Sigmoid colon (tissue), 7 donors: Measurements from ENCODE around the gene SPON2. TPM values are rescaled to one million over a fixed set of nuclear protein-coding genes. Genes with fewer than 3 reads are reported as not detected.

ENCODE experiments used
- DNase-seq: peaks from one replicate; pipeline ENCODE4 v3.0.0-alpha.2; 2019
- H3K27ac ChIP-seq, 4 donors: fragments of 200-600 bp; sonication (generic); one replicate each; pipeline ENCODE4 v1.5.1; 2016 to 2019; ENCODE audit warnings: mild to moderate bottlenecking in 1 of 4
- H3K27me3 ChIP-seq, 3 donors: fragments of 200-600 bp; sonication (generic); one replicate each; pipeline ENCODE4 v1.5.1; 2019; ENCODE audit warnings: mild to moderate bottlenecking in 1 of 3
- H3K36me3 ChIP-seq, 4 donors: fragments of 200-600 bp; sonication (generic); one replicate each; pipeline ENCODE4 v1.5.1; 2016 to 2019
- H3K4me1 ChIP-seq, 4 donors: fragments of 200-600 bp; sonication (generic); one replicate each; pipeline ENCODE4 v1.5.1; 2017 to 2019
- H3K4me3 ChIP-seq, 4 donors: fragments of 200-600 bp; sonication (generic); one replicate each; pipeline ENCODE4 v1.5.1; 2017 to 2019; ENCODE audit warnings: mild to moderate bottlenecking in 2 of 4, moderate library complexity in 1 of 4
- H3K9me3 ChIP-seq, 4 donors: fragments of 200-600 bp in 3 of 4; sonication (generic) in 3 of 4; one replicate each; pipeline versions ENCODE4 v1.5.1 to v1.6.1; 2013 to 2019
- CTCF ChIP-seq, 4 experiments: fragments of 450-650 bp in 3 of 4; fragments of 200-600 bp in 1 of 4; IDR thresholded peaks; one replicate each; pipeline ENCODE4 v1.5.1; 2016 to 2019; ENCODE audit warnings: antibody characterized with exemption in 4 of 4, mild to moderate bottlenecking in 3 of 4, moderate library complexity in 2 of 4
- EP300 ChIP-seq, 4 donors: sonication (generic); formaldehyde crosslinking; IDR thresholded peaks; one replicate each; pipeline ENCODE4 v1.6.1; 2017; ENCODE audit warnings: antibody characterized with exemption in 4 of 4
- POLR2A ChIP-seq, 2 donors: fragments of 450-650 bp; IDR thresholded peaks; one replicate each; pipeline ENCODE4 v1.6.1; 2016; ENCODE audit warnings: antibody characterized with exemption in 2 of 2, mild to moderate bottlenecking in 2 of 2, moderate library complexity in 2 of 2
- POLR2AphosphoS5 ChIP-seq, 4 donors: sonication (generic); formaldehyde crosslinking; IDR thresholded peaks; one replicate each; pipeline ENCODE4 v1.6.1; 2017; ENCODE audit warnings: antibody characterized with exemption in 4 of 4
- WGBS, 2 donors: extraction: QIAGEN DNeasy Blood & Tissue Kit; methylation state at CpG; one replicate each; pipeline ENCODE4 v1.1.7; 2013; 5-methylcytosine and 5-hydroxymethylcytosine counted together
- intact Hi-C: fragments of 100-400 bp; cut with DNase I; formaldehyde crosslinking; loops from one replicate; pipeline ENCODE4 v1.15.1; 2023
- polyA plus RNA-seq, 3 donors: library from polyadenylated mRNA; stranded (reverse); fragments of 200-250 nt; gene quantifications; one replicate each; pipeline ENCODE4 v1.2.3, GENCODE V29; 2013
- total RNA-seq, 4 donors: library from RNA; depleted of rRNA; stranded (reverse); fragments of >200 nt; gene quantifications; one replicate each; pipeline ENCODE4 v1.1.0, GENCODE V29; 2016
- donor health status: healthy with polysubstance abuse.
- donor health status: Bipolar disorder and iron deficiency.
- donor health status: healthy.

Gene SPON2
- total and polyA plus RNA-seq, 7 donors = 8.6 to 165 (median 33.6) TPM

GRCh38 chr4:1202526-1203011, 30.2 kb upstream of the SPON2 start:
- no peaks in the 10 kb centered on the region for H3K27me3 ChIP-seq
- H3K36me3 ChIP-seq = no peaks in the 10 kb centered on the region
- no peak overlapping the region for H3K4me3 ChIP-seq
- H3K9me3 ChIP-seq = no peaks in the 10 kb centered on the region
- intact Hi-C loops = loop anchor here (5.0 kb wide), 1 partner anchor 35 kb away; no protein-coding TSS in a partner anchor
- H3K4me1 ChIP-seq = peaks cover 0 to 43% (median 42%) of the 10 kb centered on the region in 4 donors
- 90% methylated on average over 19 of the region's 19 CpGs for WGBS, 2 donors
- DNase-seq = peak; percentile 64
- TF ChIP-seq POLR2A (IDR thresholded peaks at IDR 0.05) (no peak), POLR2AphosphoS5 (IDR thresholded peaks at IDR 0.05) (no peak), EP300 (IDR thresholded peaks at IDR 0.05) (no peak), CTCF (IDR thresholded peaks at IDR 0.05) (no peak)
- peak overlapping the region; percentile 69 to 85 (median 74) for H3K27ac ChIP-seq

- Histone ChIP-seq H3K9me3 (no peaks in the 10 kb centered on the region), H3K4me3 (peak overlapping the region in 2 of 4 donors; percentile 34 to 40), H3K27me3 (no peaks in the 10 kb centered on the region), H3K27ac (peak overlapping the region; percentile 69 to 85 (median 74)), H3K36me3 (no peaks in the 10 kb centered on the region), H3K4me1 (peaks cover 0 to 40% (median 38%) of the 10 kb centered on the region in 4 donors)
- 37 to 73% methylated on average over 26 of the region's 26 CpGs for WGBS, 2 donors
- intact Hi-C loops = loop anchor here (5.0 kb wide), 1 partner anchor 35 kb away; no protein-coding TSS in a partner anchor
- peak in 1 of 2 donors; percentile 15 for TF ChIP-seq POLR2A (IDR thresholded peaks at IDR 0.05)
- peak; percentile 61 to 80 (median 74) for TF ChIP-seq POLR2AphosphoS5 (IDR thresholded peaks at IDR 0.05)
- TF ChIP-seq CTCF (IDR thresholded peaks at IDR 0.05) = no peak
- peak in 2 of 4 donors; percentile 38 to 52 for TF ChIP-seq EP300 (IDR thresholded peaks at IDR 0.05)
- peak; percentile 96 for DNase-seq
Observed at GRCh38 chr4:1201851-1202525, 29.6 kb upstream of the SPON2 start.

GRCh38 chr4:1200425-1201035, 28.1 kb upstream of the SPON2 start:
- H3K4me1 ChIP-seq = peaks cover 0 to 38% (median 35%) of the 10 kb centered on the region in 4 donors
- peak; percentile 96 for DNase-seq
- H3K27me3 ChIP-seq = no peaks in the 10 kb centered on the region
- H3K27ac ChIP-seq = peak overlapping the region; percentile 69 to 85 (median 74)
- WGBS, 2 donors = 34 to 69% methylated on average over 20 of the region's 20 CpGs
- H3K4me3 ChIP-seq = peak overlapping the region; percentile 11 to 40 (median 31)
- intact Hi-C loops = loop anchor here (5.0 kb wide), 1 partner anchor 33 kb away; no protein-coding TSS in a partner anchor
- H3K36me3 ChIP-seq = no peaks in the 10 kb centered on the region
- H3K9me3 ChIP-seq = no peaks in the 10 kb centered on the region
- TF ChIP-seq POLR2AphosphoS5 (IDR thresholded peaks at IDR 0.05) = peak; percentile 63 to 81 (median 78)
- no peak for TF ChIP-seq EP300 (IDR thresholded peaks at IDR 0.05)
- TF ChIP-seq CTCF (IDR thresholded peaks at IDR 0.05) = no peak
- TF ChIP-seq POLR2A (IDR thresholded peaks at IDR 0.05) = no peak

GRCh38 chr4:1199556-1200331, 27.4 kb upstream of the SPON2 start:
- Histone ChIP-seq H3K27ac (peak overlapping the region; percentile 69 to 85 (median 74)), H3K27me3 (no peaks in the 10 kb centered on the region), H3K36me3 (no peaks in the 10 kb centered on the region), H3K4me3 (peak overlapping the region in 3 of 4 donors; percentile 28 to 40 (median 34)), H3K4me1 (peaks cover 0 to 45% (median 42%) of the 10 kb centered on the region in 4 donors), H3K9me3 (no peaks in the 10 kb centered on the region)
- TF ChIP-seq POLR2A (IDR thresholded peaks at IDR 0.05) (no peak), POLR2AphosphoS5 (IDR thresholded peaks at IDR 0.05) (no peak), CTCF (IDR thresholded peaks at IDR 0.05) (no peak), EP300 (IDR thresholded peaks at IDR 0.05) (no peak)
- intact Hi-C loops = loop anchor here (5.0 kb wide), 1 partner anchor 32 kb away; no protein-coding TSS in a partner anchor
- DNase-seq = peak; percentile 62
- 81 to 84% methylated on average over 27 of the region's 27 CpGs for WGBS, 2 donors
